Measurements from ENCODE around the gene EYS. TPM values are rescaled to one million over a fixed set of nuclear protein-coding genes. Genes with fewer than 3 reads are reported as not detected.
A peak's percentile ranks its signal among the peaks of the same experiment; 100 is the strongest.

Gene EYS
- total and polyA plus RNA-seq, 9 of the 15 experiments (the other 6 are each of a cell fraction or from before 2014, with no cell fraction given) = 0.03 to 0.36 (median 0.10) TPM; not detected in 2

GRCh38 chr6:65461121-65461520 is 245.9 kb downstream of the EYS start (continued):
- TF ChIP-seq, protein P1, sequence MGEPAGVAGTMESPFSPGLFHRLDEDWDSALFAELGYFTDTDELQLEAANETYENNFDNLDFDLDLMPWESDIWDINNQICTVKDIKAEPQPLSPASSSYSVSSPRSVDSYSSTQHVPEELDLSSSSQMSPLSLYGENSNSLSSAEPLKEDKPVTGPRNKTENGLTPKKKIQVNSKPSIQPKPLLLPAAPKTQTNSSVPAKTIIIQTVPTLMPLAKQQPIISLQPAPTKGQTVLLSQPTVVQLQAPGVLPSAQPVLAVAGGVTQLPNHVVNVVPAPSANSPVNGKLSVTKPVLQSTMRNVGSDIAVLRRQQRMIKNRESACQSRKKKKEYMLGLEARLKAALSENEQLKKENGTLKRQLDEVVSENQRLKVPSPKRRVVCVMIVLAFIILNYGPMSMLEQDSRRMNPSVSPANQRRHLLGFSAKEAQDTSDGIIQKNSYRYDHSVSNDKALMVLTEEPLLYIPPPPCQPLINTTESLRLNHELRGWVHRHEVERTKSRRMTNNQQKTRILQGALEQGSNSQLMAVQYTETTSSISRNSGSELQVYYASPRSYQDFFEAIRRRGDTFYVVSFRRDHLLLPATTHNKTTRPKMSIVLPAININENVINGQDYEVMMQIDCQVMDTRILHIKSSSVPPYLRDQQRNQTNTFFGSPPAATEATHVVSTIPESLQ (CRISPR knock-in tag; IDR thresholded peaks at IDR 0.05) = no peak
- TF ChIP-seq PATZ1 (CRISPR knock-in tag; IDR thresholded peaks at IDR 0.05; ENCODE audit: borderline replicate concordance) (no peak), ZNF644 (tag; IDR thresholded peaks at IDR 0.05; ENCODE audit: low read depth) (no peak), ZNF830 (CRISPR knock-in tag; IDR thresholded peaks at IDR 0.05) (no peak), PHB (CRISPR knock-in tag; IDR thresholded peaks at IDR 0.05) (no peak), SLC30A9 (CRISPR knock-in tag; IDR thresholded peaks at IDR 0.05) (no peak), NONO (IDR thresholded peaks at IDR 0.05; ENCODE audit: low read depth in 2 of 2, low read length in 1 of 2) (no peak), MXI1 (IDR thresholded peaks at IDR 0.05; ENCODE audit: low read depth, low read length) (no peak), E2F8 (IDR thresholded peaks at IDR 0.05; ENCODE audit: low read depth, partially characterized antibody) (no peak), EHMT2 (IDR thresholded peaks at IDR 0.05) (peak; percentile 53; the same call in 1 of the 2 replicates), GATA2 (CRISPR knock-in tag; IDR thresholded peaks at IDR 0.05) (no peak), GABPB2 (CRISPR knock-in tag; conservative IDR thresholded peaks at IDR 0.05) (no peak), ZNF197 (CRISPR knock-in tag; IDR thresholded peaks at IDR 0.05; ENCODE audit: low read depth) (no peak), IFI16 (CRISPR knock-in tag; IDR thresholded peaks at IDR 0.05) (no peak), ATF4 (CRISPR knock-in tag; IDR thresholded peaks at IDR 0.05) (no peak), CBX2 (IDR thresholded peaks at IDR 0.05; ENCODE audit: insufficient read depth, low read length, poor library complexity, severe bottlenecking) (no peak)
- TF ChIP-seq, protein P2, sequence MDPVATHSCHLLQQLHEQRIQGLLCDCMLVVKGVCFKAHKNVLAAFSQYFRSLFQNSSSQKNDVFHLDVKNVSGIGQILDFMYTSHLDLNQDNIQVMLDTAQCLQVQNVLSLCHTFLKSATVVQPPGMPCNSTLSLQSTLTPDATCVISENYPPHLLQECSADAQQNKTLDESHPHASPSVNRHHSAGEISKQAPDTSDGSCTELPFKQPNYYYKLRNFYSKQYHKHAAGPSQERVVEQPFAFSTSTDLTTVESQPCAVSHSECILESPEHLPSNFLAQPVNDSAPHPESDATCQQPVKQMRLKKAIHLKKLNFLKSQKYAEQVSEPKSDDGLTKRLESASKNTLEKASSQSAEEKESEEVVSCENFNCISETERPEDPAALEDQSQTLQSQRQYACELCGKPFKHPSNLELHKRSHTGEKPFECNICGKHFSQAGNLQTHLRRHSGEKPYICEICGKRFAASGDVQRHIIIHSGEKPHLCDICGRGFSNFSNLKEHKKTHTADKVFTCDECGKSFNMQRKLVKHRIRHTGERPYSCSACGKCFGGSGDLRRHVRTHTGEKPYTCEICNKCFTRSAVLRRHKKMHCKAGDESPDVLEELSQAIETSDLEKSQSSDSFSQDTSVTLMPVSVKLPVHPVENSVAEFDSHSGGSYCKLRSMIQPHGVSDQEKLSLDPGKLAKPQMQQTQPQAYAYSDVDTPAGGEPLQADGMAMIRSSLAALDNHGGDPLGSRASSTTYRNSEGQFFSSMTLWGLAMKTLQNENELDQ (CRISPR knock-in tag; IDR thresholded peaks at IDR 0.05; ENCODE audit: borderline replicate concordance) = no peak
- TF ChIP-seq, protein P3, sequence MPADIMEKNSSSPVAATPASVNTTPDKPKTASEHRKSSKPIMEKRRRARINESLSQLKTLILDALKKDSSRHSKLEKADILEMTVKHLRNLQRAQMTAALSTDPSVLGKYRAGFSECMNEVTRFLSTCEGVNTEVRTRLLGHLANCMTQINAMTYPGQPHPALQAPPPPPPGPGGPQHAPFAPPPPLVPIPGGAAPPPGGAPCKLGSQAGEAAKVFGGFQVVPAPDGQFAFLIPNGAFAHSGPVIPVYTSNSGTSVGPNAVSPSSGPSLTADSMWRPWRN (IDR thresholded peaks at IDR 0.05; ENCODE audit: low read depth) = no peak
